Measurements from ENCODE around the gene RUNX1.

Gene RUNX1

GRCh38 chr21:35044770-35045541 is 4.1 kb downstream of the RUNX1 start:
- no peaks in the 10 kb centered on the region for H3K36me3 ChIP-seq (ENCODE audit: control insufficient read depth, insufficient read depth, low read length)
- H3K4me3 ChIP-seq (ENCODE audit: low read length): no peak overlapping the region
- H4K8ac ChIP-seq (ENCODE audit: low read depth, low read length): no peak overlapping the region
- H3K4me1 ChIP-seq (ENCODE audit: control insufficient read depth, low read depth, low read length): peaks cover 4% of the 10 kb centered on the region
- no peak overlapping the region for H3K27ac ChIP-seq (ENCODE audit: low read depth, low read length)
- no peak for DNase-seq
- H3K18ac ChIP-seq (ENCODE audit: low read length): no peak overlapping the region
- no peak overlapping the region for H3K9ac ChIP-seq (ENCODE audit: low read length)
- H3K79me1 ChIP-seq (ENCODE audit: low read length): no peaks in the 10 kb centered on the region
- H3K56ac ChIP-seq (ENCODE audit: low read length): no peak overlapping the region
- H2BK5ac ChIP-seq (ENCODE audit: low read length): no peak overlapping the region
- no peak overlapping the region for H3K4ac ChIP-seq (ENCODE audit: low read depth, low read length)
- H3K4me2 ChIP-seq (ENCODE audit: low read length): no peak overlapping the region
- no peak overlapping the region for H3K23ac ChIP-seq (ENCODE audit: low read length)
- no peaks in the 10 kb centered on the region for H3K79me2 ChIP-seq (ENCODE audit: control insufficient read depth, insufficient read depth, low read length)
- no peak overlapping the region for H2BK15ac ChIP-seq (replicated peaks; ENCODE audit: low read depth)
- no peak overlapping the region for H2BK120ac ChIP-seq (ENCODE audit: low read depth, low read length)
- WGBS (ENCODE audit: extremely low coverage, insufficient coverage, low lambda C conversion rate): no CpG with 5 or more reads among the region's 8 CpGs
- H4K5ac ChIP-seq (ENCODE audit: low read length): no peak overlapping the region
- H2AK5ac ChIP-seq (ENCODE audit: low read length): no peak overlapping the region
- no peaks in the 10 kb centered on the region for H3K27me3 ChIP-seq (ENCODE audit: insufficient read depth, low read length, poor library complexity)

GRCh38 chr21:35044128-35044527 is 5.0 kb downstream of the RUNX1 start:
- no peak for DNase-seq
- Histone ChIP-seq H3K18ac (ENCODE audit: low read length) (no peak overlapping the region), H3K9ac (ENCODE audit: low read length) (no peak overlapping the region), H3K56ac (ENCODE audit: low read length) (no peak overlapping the region), H2BK5ac (ENCODE audit: low read length) (no peak overlapping the region), H2AK5ac (ENCODE audit: low read length) (no peak overlapping the region), H3K4ac (ENCODE audit: low read depth, low read length) (no peak overlapping the region), H3K27me3 (ENCODE audit: insufficient read depth, low read length, poor library complexity) (no peaks in the 10 kb centered on the region), H2BK120ac (ENCODE audit: low read depth, low read length) (no peak overlapping the region), H3K79me2 (ENCODE audit: control insufficient read depth, insufficient read depth, low read length) (no peaks in the 10 kb centered on the region), H3K79me1 (ENCODE audit: low read length) (no peaks in the 10 kb centered on the region), H3K4me1 (ENCODE audit: control insufficient read depth, low read depth, low read length) (peaks cover 4% of the 10 kb centered on the region), H3K4me3 (ENCODE audit: low read length) (no peak overlapping the region), H3K27ac (ENCODE audit: low read depth, low read length) (no peak overlapping the region), H4K8ac (ENCODE audit: low read depth, low read length) (no peak overlapping the region), H2BK15ac (replicated peaks; ENCODE audit: low read depth) (no peak overlapping the region), H3K23ac (ENCODE audit: low read length) (no peak overlapping the region), H4K5ac (ENCODE audit: low read length) (no peak overlapping the region), H3K4me2 (ENCODE audit: low read length) (no peak overlapping the region), H3K36me3 (ENCODE audit: control insufficient read depth, insufficient read depth, low read length) (no peaks in the 10 kb centered on the region)
- no CpG with 5 or more reads among the region's 3 CpGs for WGBS (ENCODE audit: extremely low coverage, insufficient coverage, low lambda C conversion rate)

GRCh38 chr21:35043549-35043948 is 5.6 kb downstream of the RUNX1 start:
- no peak for DNase-seq

GRCh38 chr21:35042836-35043235 is 6.3 kb downstream of the RUNX1 start:
- no CpG with 5 or more reads among the region's 6 CpGs for WGBS (ENCODE audit: extremely low coverage, insufficient coverage, low lambda C conversion rate)
- Histone ChIP-seq H2BK15ac (replicated peaks; ENCODE audit: low read depth) (no peak overlapping the region), H2BK120ac (ENCODE audit: low read depth, low read length) (no peak overlapping the region), H3K4ac (ENCODE audit: low read depth, low read length) (no peak overlapping the region), H4K8ac (ENCODE audit: low read depth, low read length) (no peak overlapping the region), H3K36me3 (ENCODE audit: control insufficient read depth, insufficient read depth, low read length) (no peaks in the 10 kb centered on the region), H2AK5ac (ENCODE audit: low read length) (no peak overlapping the region), H3K9ac (ENCODE audit: low read length) (no peak overlapping the region), H3K79me1 (ENCODE audit: low read length) (no peaks in the 10 kb centered on the region), H3K79me2 (ENCODE audit: control insufficient read depth, insufficient read depth, low read length) (no peaks in the 10 kb centered on the region), H3K18ac (ENCODE audit: low read length) (no peak overlapping the region), H3K4me1 (ENCODE audit: control insufficient read depth, low read depth, low read length) (peaks cover 4% of the 10 kb centered on the region), H3K27ac (ENCODE audit: low read depth, low read length) (no peak overlapping the region), H3K4me3 (ENCODE audit: low read length) (no peak overlapping the region), H3K27me3 (ENCODE audit: insufficient read depth, low read length, poor library complexity) (no peaks in the 10 kb centered on the region), H4K5ac (ENCODE audit: low read length) (no peak overlapping the region), H3K4me2 (ENCODE audit: low read length) (no peak overlapping the region), H3K23ac (ENCODE audit: low read length) (no peak overlapping the region), H3K56ac (ENCODE audit: low read length) (no peak overlapping the region), H2BK5ac (ENCODE audit: low read length) (no peak overlapping the region)
- DNase-seq: no peak

More at GRCh38 chr21:35043549-35043948, 5.6 kb downstream of the RUNX1 start:
- Histone ChIP-seq H3K4ac (ENCODE audit: low read depth, low read length) (no peak overlapping the region), H3K27me3 (ENCODE audit: insufficient read depth, low read length, poor library complexity) (no peaks in the 10 kb centered on the region), H3K36me3 (ENCODE audit: control insufficient read depth, insufficient read depth, low read length) (no peaks in the 10 kb centered on the region), H2AK5ac (ENCODE audit: low read length) (no peak overlapping the region), H4K8ac (ENCODE audit: low read depth, low read length) (no peak overlapping the region), H3K4me2 (ENCODE audit: low read length) (no peak overlapping the region), H3K79me1 (ENCODE audit: low read length) (no peaks in the 10 kb centered on the region), H3K4me1 (ENCODE audit: control insufficient read depth, low read depth, low read length) (peaks cover 4% of the 10 kb centered on the region), H2BK5ac (ENCODE audit: low read length) (no peak overlapping the region), H3K27ac (ENCODE audit: low read depth, low read length) (no peak overlapping the region), H3K56ac (ENCODE audit: low read length) (no peak overlapping the region), H3K79me2 (ENCODE audit: control insufficient read depth, insufficient read depth, low read length) (no peaks in the 10 kb centered on the region), H3K18ac (ENCODE audit: low read length) (no peak overlapping the region), H2BK15ac (replicated peaks; ENCODE audit: low read depth) (no peak overlapping the region), H3K4me3 (ENCODE audit: low read length) (no peak overlapping the region), H3K9ac (ENCODE audit: low read length) (no peak overlapping the region), H2BK120ac (ENCODE audit: low read depth, low read length) (no peak overlapping the region), H3K23ac (ENCODE audit: low read length) (no peak overlapping the region), H4K5ac (ENCODE audit: low read length) (no peak overlapping the region)

- H2BK5ac ChIP-seq (ENCODE audit: low read length): no peak overlapping the region
- no peak overlapping the region for H3K4ac ChIP-seq (ENCODE audit: low read depth, low read length)
- no peak overlapping the region for H3K27ac ChIP-seq (ENCODE audit: low read depth, low read length)
- no peak overlapping the region for H4K5ac ChIP-seq (ENCODE audit: low read length)
- peaks cover 4% of the 10 kb centered on the region for H3K4me1 ChIP-seq (ENCODE audit: control insufficient read depth, low read depth, low read length)
- H2BK120ac ChIP-seq (ENCODE audit: low read depth, low read length): no peak overlapping the region
- H2AK5ac ChIP-seq (ENCODE audit: low read length): no peak overlapping the region
- no peak overlapping the region for H3K9ac ChIP-seq (ENCODE audit: low read length)
- no peaks in the 10 kb centered on the region for H3K79me1 ChIP-seq (ENCODE audit: low read length)
- no peak overlapping the region for H3K4me3 ChIP-seq (ENCODE audit: low read length)
- H4K8ac ChIP-seq (ENCODE audit: low read depth, low read length): no peak overlapping the region
- H3K36me3 ChIP-seq (ENCODE audit: control insufficient read depth, insufficient read depth, low read length): no peaks in the 10 kb centered on the region
- no peak for DNase-seq
- H3K23ac ChIP-seq (ENCODE audit: low read length): no peak overlapping the region
- no peak overlapping the region for H3K4me2 ChIP-seq (ENCODE audit: low read length)
- no peaks in the 10 kb centered on the region for H3K27me3 ChIP-seq (ENCODE audit: insufficient read depth, low read length, poor library complexity)
- no peak overlapping the region for H3K56ac ChIP-seq (ENCODE audit: low read length)
- no peaks in the 10 kb centered on the region for H3K79me2 ChIP-seq (ENCODE audit: control insufficient read depth, insufficient read depth, low read length)
- H2BK15ac ChIP-seq (replicated peaks; ENCODE audit: low read depth): no peak overlapping the region
- no peak overlapping the region for H3K18ac ChIP-seq (ENCODE audit: low read length)
- no CpG with 5 or more reads among the region's 4 CpGs for WGBS (ENCODE audit: extremely low coverage, insufficient coverage, low lambda C conversion rate)
Measured at GRCh38 chr21:35041881-35042280, 7.2 kb downstream of the RUNX1 start.

GRCh38 chr21:35041122-35041521 is 8.0 kb downstream of the RUNX1 start:
- no peak overlapping the region for H2BK15ac ChIP-seq (replicated peaks; ENCODE audit: low read depth)
- WGBS (ENCODE audit: extremely low coverage, insufficient coverage, low lambda C conversion rate): no CpG with 5 or more reads among the region's 5 CpGs
- H3K27me3 ChIP-seq (ENCODE audit: insufficient read depth, low read length, poor library complexity): no peaks in the 10 kb centered on the region

More at GRCh38 chr21:35041122-35041521, 8.0 kb downstream of the RUNX1 start:
- no peak overlapping the region for H4K5ac ChIP-seq (ENCODE audit: low read length)
- no peak overlapping the region for H2BK120ac ChIP-seq (ENCODE audit: low read depth, low read length)
- H2BK5ac ChIP-seq (ENCODE audit: low read length): no peak overlapping the region
- H3K27ac ChIP-seq (ENCODE audit: low read depth, low read length): no peak overlapping the region
- no peak overlapping the region for H3K4me2 ChIP-seq (ENCODE audit: low read length)
- no peaks in the 10 kb centered on the region for H3K79me1 ChIP-seq (ENCODE audit: low read length)
- H4K8ac ChIP-seq (ENCODE audit: low read depth, low read length): no peak overlapping the region
- no peak overlapping the region for H3K56ac ChIP-seq (ENCODE audit: low read length)
- H3K4ac ChIP-seq (ENCODE audit: low read depth, low read length): no peak overlapping the region
- no peak overlapping the region for H3K18ac ChIP-seq (ENCODE audit: low read length)
- H2AK5ac ChIP-seq (ENCODE audit: low read length): no peak overlapping the region
- no peaks in the 10 kb centered on the region for H3K79me2 ChIP-seq (ENCODE audit: control insufficient read depth, insufficient read depth, low read length)
- peaks cover 4% of the 10 kb centered on the region for H3K4me1 ChIP-seq (ENCODE audit: control insufficient read depth, low read depth, low read length)
- DNase-seq: no peak
- no peak overlapping the region for H3K9ac ChIP-seq (ENCODE audit: low read length)
- H3K23ac ChIP-seq (ENCODE audit: low read length): no peak overlapping the region
- H3K36me3 ChIP-seq (ENCODE audit: control insufficient read depth, insufficient read depth, low read length): no peaks in the 10 kb centered on the region
- H3K4me3 ChIP-seq (ENCODE audit: low read length): no peak overlapping the region
